Measurements from ENCODE around the gene ADCY4. TPM values are rescaled to one million over a fixed set of nuclear protein-coding genes. Genes with fewer than 3 reads are reported as not detected.

The ADCY4 gene
- total RNA-seq, 1 donor from 2014 or later, result 3.4 TPM

DNA sequence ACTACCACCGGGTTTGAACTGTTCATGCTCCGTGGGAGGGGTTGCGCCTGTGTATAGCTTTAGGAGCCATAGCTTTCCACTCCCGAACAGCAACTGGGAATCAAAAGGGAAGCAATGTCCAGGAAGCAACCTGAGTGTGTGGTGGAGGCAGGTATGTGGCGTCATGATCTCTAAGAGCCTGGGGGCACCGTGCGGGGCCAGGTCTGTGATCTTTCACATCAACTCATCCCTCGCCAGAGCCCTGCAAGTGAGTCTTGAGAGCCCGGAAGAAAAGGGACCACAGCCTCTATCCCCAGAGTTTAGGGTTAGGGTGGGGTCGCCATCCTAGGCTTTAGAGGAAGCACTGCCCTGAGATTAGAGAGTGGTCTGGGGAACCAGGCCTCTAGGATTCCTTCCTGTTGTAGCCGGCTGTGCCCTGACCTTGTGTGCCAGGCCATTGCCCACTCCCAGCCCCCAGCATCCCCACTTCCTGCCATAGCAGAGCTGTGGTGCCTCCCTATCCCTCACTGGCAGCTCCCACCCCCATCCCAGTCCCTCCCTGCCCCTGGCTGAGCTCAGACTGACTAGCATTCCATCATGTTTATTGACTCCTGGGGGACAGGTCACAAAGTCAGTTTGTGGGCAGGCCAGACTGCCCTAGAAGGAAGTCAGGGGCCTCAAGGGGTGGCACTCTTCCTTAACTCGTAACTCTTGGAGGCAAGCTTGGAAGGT is 745 bp upstream of the ADCY4 start:
- TF ChIP-seq, protein P1, sequence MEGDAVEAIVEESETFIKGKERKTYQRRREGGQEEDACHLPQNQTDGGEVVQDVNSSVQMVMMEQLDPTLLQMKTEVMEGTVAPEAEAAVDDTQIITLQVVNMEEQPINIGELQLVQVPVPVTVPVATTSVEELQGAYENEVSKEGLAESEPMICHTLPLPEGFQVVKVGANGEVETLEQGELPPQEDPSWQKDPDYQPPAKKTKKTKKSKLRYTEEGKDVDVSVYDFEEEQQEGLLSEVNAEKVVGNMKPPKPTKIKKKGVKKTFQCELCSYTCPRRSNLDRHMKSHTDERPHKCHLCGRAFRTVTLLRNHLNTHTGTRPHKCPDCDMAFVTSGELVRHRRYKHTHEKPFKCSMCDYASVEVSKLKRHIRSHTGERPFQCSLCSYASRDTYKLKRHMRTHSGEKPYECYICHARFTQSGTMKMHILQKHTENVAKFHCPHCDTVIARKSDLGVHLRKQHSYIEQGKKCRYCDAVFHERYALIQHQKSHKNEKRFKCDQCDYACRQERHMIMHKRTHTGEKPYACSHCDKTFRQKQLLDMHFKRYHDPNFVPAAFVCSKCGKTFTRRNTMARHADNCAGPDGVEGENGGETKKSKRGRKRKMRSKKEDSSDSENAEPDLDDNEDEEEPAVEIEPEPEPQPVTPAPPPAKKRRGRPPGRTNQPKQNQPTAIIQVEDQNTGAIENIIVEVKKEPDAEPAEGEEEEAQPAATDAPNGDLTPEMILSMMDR (IDR thresholded peaks at IDR 0.05; ENCODE audit: unreplicated experiment), result no peak
- Mint-ChIP-seq H3K9me3 (no peaks in the 10 kb centered on the region), H3K36me3 (no peaks in the 10 kb centered on the region), H3K27ac (no peak overlapping the region), H3K4me1 (peaks cover 24% of the 10 kb centered on the region), H3K4me3 (peak overlapping the region; percentile 48), H3K27me3 (ENCODE audit: low read depth) (peaks cover 93% of the 10 kb centered on the region)
- no peak for DNase-seq (ENCODE audit: low spot score in 2 of 2, unreplicated experiment in 2 of 2)

DNA sequence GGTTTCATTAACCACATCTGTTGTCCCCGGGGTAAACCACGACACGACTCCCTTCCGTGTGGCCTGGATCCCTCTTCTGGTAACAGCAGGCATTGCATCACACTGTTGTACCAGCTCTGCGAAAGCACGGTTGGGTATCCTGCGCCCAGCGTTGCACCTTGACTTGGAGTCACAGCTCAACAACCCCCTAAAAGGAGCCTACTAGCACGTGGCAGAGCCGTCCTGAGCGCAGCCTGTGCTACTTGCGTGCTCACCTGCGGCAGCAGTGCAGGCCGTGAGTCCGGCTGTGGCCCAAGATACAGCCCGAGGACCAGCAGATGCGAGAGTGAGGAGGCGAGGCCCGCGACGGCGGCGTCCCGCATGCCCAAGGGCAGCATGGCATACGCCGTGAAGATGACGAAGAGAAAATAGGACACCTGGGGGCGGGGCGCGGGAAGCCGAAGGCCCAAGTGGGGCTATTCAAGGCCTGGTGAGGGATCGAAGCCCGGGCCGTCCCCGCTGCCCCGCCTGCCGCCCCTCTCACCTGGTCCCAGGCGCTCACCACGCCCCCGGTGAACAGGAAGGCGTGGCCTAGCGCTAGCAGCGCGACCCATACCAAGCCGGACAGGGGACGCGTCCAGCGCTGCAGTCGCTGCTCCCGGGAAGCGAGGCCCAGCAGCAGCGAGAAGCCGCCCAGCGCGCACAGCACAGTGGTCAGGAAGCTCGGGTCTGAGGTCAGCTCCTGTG is 2.4 kb downstream of the ADCY4 start:
- peaks cover 64% of the 10 kb centered on the region for H3K27me3 Mint-ChIP-seq (ENCODE audit: low read depth)
- TF ChIP-seq, protein P1 (IDR thresholded peaks at IDR 0.05; ENCODE audit: unreplicated experiment), result peak; percentile 78
- peaks cover 19% of the 10 kb centered on the region for H3K4me1 Mint-ChIP-seq
- H3K9me3 Mint-ChIP-seq, result no peaks in the 10 kb centered on the region
- H3K36me3 Mint-ChIP-seq, result no peaks in the 10 kb centered on the region
- H3K27ac Mint-ChIP-seq, result no peak overlapping the region
- DNase-seq (ENCODE audit: low spot score in 2 of 2, unreplicated experiment in 2 of 2), result peak in 1 of 2 experiments; percentile 71
- peak overlapping the region; percentile 66 for H3K4me3 Mint-ChIP-seq

DNA sequence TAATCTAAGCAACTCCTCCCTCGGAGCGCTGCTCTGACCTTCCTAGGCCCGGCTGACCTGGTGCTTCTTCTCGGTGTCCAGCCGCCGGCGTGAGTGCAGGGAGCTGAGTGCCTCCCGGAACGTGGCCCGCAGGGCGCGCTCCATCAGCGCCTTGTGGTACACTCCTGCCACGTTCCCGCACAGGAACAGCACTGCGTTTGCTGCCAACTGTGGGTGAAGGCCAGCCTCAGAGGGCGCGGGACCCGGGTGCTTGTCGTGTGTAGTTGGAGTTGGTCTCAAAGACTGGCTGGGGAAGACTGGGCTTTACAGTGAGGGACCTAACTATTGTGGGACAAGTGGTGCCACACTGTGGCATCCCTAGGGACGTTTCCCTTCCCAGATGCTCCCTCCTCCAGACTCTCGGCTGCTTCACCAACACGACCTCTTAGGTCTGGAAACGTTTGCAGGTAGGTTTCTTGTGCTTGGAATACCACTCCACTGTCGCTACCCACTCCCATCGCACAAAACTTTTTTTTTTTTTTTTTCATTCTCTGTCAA is 3.1 kb downstream of the ADCY4 start:
- peaks cover 58% of the 10 kb centered on the region for H3K27me3 Mint-ChIP-seq (ENCODE audit: low read depth)
- DNase-seq (ENCODE audit: low spot score in 2 of 2, unreplicated experiment in 2 of 2), result no peak
- TF ChIP-seq, protein P1 (IDR thresholded peaks at IDR 0.05; ENCODE audit: unreplicated experiment), result no peak
- H3K4me3 Mint-ChIP-seq, result peak overlapping the region; percentile 66
- H3K4me1 Mint-ChIP-seq, result peaks cover 19% of the 10 kb centered on the region
- no peaks in the 10 kb centered on the region for H3K36me3 Mint-ChIP-seq
- H3K9me3 Mint-ChIP-seq, result no peaks in the 10 kb centered on the region
- H3K27ac Mint-ChIP-seq, result no peak overlapping the region

DNA sequence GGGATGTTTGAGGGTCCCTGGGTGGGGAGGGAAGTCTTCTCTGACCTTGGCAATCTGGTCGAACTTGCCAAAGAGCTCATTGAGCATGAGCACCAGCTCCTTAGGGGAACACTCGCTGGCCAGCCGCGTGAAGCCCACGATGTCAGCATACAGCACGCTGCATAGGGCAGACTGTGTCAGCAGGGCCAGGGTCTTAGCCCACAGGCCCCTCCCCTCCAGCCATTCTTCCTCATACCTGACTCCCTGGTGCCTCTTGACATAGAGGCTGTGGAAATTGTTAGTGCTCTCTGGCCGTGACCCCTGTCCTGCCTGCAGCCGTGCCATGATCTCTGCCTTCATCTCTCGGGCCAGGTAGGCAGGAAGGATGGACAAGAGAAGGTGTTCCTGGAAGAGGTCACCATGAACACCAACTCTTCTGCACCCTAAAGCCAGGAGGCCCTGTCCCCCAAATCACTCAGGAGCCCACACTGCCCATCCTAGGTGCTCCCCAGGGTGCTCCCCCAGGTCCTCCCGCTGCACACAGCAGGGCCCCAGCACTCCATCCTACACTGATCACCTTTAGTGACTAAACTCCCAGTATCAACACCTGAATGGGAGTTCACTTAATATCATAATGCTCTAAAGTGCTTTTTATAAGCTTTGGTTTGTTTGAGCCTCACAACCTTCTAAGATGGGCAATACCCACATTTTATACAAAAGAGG is 3.7 kb downstream of the ADCY4 start:
- Mint-ChIP-seq H3K36me3 (no peaks in the 10 kb centered on the region), H3K27me3 (ENCODE audit: low read depth) (peaks cover 51% of the 10 kb centered on the region), H3K4me1 (peaks cover 19% of the 10 kb centered on the region), H3K27ac (no peak overlapping the region), H3K9me3 (no peaks in the 10 kb centered on the region), H3K4me3 (no peak overlapping the region)
- TF ChIP-seq, protein P1 (IDR thresholded peaks at IDR 0.05; ENCODE audit: unreplicated experiment), result no peak
- DNase-seq (ENCODE audit: low spot score in 2 of 2, unreplicated experiment in 2 of 2), result no peak

DNA sequence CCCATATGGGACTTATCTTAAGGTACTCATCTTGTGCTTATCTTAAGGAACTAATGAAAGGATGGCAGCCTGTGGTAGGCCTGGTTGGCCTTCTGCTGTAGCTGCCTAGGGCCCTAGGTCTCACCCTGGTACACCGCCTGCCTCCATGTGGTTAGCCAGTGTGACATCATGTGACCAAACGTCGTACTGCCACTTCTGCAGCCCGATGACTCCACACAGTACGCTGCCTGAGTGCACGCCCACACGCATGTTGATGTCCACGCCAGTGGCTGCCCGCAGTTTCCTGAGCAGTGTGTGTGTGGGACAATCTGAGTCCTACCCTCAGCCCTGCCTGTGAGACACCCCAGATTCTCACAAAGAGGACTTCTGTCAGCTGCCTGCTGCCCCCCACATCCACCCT is 5.1 kb downstream of the ADCY4 start:
- H3K4me1 Mint-ChIP-seq, result peaks cover 13% of the 10 kb centered on the region
- TF ChIP-seq, protein P1 (IDR thresholded peaks at IDR 0.05; ENCODE audit: unreplicated experiment), result no peak
- no peak overlapping the region for H3K4me3 Mint-ChIP-seq
- no peak for DNase-seq (ENCODE audit: low spot score in 2 of 2, unreplicated experiment in 2 of 2)
- no peak overlapping the region for H3K27ac Mint-ChIP-seq
- H3K27me3 Mint-ChIP-seq (ENCODE audit: low read depth), result peaks cover 37% of the 10 kb centered on the region
- no peaks in the 10 kb centered on the region for H3K9me3 Mint-ChIP-seq
- no peaks in the 10 kb centered on the region for H3K36me3 Mint-ChIP-seq
